ENCODE results near the gene DYNLRB1. TPM values are rescaled to one million over a fixed set of nuclear protein-coding genes. Genes with fewer than 3 reads are reported as not detected.

The DYNLRB1 gene
- total RNA-seq, 1 donor from 2014 or later: 208 TPM

DNA sequence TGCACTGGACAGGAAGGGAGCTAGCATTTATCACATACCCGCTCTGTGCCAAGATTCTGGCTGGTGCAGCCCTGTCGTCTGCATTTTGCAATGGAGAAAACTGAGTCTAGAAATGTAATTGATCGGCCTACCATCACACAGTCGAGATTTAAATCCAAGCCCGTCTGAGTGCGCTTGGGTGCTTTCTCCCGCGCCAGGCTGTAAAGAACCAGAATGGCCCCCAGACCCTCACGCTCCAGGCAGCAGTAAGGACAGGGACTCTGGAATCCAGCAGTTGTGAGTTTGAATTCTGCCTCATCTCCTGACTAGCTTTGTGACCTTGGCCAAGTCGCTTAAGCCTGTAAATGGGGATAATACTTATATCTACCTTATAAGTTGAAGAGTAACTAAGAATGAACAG, 10.8 kb downstream of the DYNLRB1 start:
- no peak for DNase-seq (ENCODE audit: low spot score, unreplicated experiment)
- Mint-ChIP-seq H3K27me3 (no peaks in the 10 kb centered on the region), H3K4me3 (ENCODE audit: low read depth) (no peak overlapping the region), H3K4me1 (ENCODE audit: low read depth) (peaks cover 17% of the 10 kb centered on the region), H3K27ac (peak overlapping the region; percentile 46), H3K9me3 (ENCODE audit: low read depth) (no peaks in the 10 kb centered on the region), H3K36me3 (ENCODE audit: insufficient read depth) (peaks cover 23% of the 10 kb centered on the region)
- TF ChIP-seq, protein P1, sequence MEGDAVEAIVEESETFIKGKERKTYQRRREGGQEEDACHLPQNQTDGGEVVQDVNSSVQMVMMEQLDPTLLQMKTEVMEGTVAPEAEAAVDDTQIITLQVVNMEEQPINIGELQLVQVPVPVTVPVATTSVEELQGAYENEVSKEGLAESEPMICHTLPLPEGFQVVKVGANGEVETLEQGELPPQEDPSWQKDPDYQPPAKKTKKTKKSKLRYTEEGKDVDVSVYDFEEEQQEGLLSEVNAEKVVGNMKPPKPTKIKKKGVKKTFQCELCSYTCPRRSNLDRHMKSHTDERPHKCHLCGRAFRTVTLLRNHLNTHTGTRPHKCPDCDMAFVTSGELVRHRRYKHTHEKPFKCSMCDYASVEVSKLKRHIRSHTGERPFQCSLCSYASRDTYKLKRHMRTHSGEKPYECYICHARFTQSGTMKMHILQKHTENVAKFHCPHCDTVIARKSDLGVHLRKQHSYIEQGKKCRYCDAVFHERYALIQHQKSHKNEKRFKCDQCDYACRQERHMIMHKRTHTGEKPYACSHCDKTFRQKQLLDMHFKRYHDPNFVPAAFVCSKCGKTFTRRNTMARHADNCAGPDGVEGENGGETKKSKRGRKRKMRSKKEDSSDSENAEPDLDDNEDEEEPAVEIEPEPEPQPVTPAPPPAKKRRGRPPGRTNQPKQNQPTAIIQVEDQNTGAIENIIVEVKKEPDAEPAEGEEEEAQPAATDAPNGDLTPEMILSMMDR (IDR thresholded peaks at IDR 0.05; ENCODE audit: unreplicated experiment): no peak

DNA sequence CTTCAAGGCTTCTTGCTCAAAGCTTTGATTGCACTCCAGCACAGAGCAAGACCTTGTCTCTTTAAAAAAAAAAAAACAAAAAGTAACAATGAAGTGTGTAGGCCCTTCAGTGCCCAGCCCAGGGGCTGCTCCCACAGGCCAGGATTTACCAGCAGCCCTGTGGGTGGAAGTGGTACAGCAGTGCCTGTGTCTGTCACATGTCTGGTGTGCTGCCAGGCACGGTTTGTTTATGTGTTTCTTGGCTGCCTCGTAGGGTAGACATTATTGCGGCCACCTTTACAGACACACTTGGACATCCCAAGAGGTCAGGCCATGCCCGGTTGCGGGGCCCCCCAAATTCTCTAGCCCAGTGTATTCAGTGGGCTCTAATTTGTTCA, 12.7 kb downstream of the DYNLRB1 start:
- Mint-ChIP-seq H3K27me3 (no peaks in the 10 kb centered on the region), H3K9me3 (ENCODE audit: low read depth) (no peaks in the 10 kb centered on the region), H3K4me1 (ENCODE audit: low read depth) (peaks cover 10% of the 10 kb centered on the region), H3K4me3 (ENCODE audit: low read depth) (no peak overlapping the region), H3K36me3 (ENCODE audit: insufficient read depth) (peaks cover 19% of the 10 kb centered on the region), H3K27ac (no peak overlapping the region)
- DNase-seq (ENCODE audit: low spot score, unreplicated experiment): no peak
- TF ChIP-seq, protein P1 (IDR thresholded peaks at IDR 0.05; ENCODE audit: unreplicated experiment): no peak

DNA sequence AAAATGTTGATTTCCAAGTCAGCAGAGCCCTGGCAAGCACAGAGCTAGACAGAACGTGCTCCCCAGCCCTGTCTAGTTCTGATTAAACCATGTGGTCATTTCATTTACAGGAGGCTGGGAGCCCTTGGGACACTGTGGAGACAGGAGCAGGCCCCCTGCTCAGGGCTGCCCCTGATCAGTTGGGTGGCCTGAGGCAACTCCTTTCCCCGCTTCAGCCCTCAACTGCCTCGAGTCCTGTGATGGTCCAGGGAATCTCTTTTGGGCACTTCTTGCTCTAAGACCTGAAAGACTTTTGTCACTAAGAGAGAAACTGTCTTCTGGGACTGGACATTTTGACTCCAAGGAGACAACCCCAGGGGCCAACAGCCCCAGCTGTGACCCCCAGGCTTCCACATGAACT, 13.5 kb downstream of the DYNLRB1 start:
- TF ChIP-seq, protein P1 (IDR thresholded peaks at IDR 0.05; ENCODE audit: unreplicated experiment): no peak
- Mint-ChIP-seq H3K27ac (peak overlapping the region; percentile 73), H3K4me3 (ENCODE audit: low read depth) (no peak overlapping the region), H3K27me3 (no peaks in the 10 kb centered on the region), H3K36me3 (ENCODE audit: insufficient read depth) (peaks cover 25% of the 10 kb centered on the region), H3K9me3 (ENCODE audit: low read depth) (no peaks in the 10 kb centered on the region), H3K4me1 (ENCODE audit: low read depth) (peaks cover 10% of the 10 kb centered on the region)
- DNase-seq (ENCODE audit: low spot score, unreplicated experiment): no peak

DNA sequence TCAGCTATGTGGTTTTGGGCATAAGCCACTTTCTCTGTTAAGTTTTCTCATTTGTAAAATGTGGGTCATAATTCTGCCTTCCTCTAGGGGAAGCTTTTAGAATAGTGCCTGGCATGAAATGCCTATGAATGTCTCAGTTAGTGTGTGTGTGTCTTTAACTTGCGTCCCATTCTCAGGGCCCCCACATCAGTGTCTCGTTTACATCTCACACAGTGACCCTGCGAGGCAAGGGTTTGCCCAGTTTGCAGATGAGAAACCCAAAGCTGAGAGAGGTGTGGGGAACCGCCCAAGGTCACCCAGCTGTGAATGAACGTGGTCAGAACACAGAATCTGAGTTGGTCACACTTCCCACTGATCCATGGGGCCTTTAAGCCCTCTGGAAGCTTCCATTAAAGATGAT, 14.1 kb downstream of the DYNLRB1 start:
- H3K27ac Mint-ChIP-seq: no peak overlapping the region

DNA sequence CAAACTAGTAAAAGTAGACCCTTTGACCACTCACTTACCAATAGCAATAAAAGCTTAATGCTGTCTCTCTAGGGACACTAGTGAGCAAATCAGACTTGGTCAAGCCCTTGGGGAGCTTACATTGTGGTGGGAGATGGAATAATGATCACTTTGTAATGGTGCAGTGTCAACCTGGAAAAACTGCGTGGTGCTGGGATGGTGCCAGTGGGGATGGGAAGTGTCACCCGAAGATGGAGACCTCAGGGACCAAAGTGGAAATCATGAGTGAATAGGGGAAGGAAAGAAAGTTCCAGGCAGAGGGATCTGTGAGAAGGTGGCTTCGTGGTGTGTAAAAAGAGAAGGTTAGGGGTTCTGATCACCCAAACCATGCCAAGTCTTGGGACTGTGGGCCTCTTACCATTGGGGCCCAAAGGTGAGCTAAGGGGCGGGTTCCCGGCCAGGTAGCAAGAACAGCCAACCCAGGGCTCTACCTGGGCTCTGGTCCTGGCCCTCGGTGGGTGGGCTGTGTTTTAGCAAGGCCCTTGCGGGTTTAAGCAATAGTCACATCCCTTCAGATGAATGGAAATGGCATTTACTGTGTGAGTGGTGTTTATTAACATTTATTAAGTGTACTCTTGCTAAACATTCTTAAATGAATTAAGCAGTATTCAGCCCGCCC, 15.5 kb downstream of the DYNLRB1 start:
- H3K9me3 Mint-ChIP-seq (ENCODE audit: low read depth): no peaks in the 10 kb centered on the region
- no peaks in the 10 kb centered on the region for H3K4me1 Mint-ChIP-seq (ENCODE audit: low read depth)
- TF ChIP-seq, protein P1 (IDR thresholded peaks at IDR 0.05; ENCODE audit: unreplicated experiment): no peak
- H3K27me3 Mint-ChIP-seq: no peaks in the 10 kb centered on the region
- DNase-seq (ENCODE audit: low spot score, unreplicated experiment): no peak
- peaks cover 33% of the 10 kb centered on the region for H3K36me3 Mint-ChIP-seq (ENCODE audit: insufficient read depth)
- no peak overlapping the region for H3K27ac Mint-ChIP-seq
- H3K4me3 Mint-ChIP-seq (ENCODE audit: low read depth): no peak overlapping the region

More for the DNA sequence above, 14.1 kb downstream of the DYNLRB1 start:
- DNase-seq (ENCODE audit: low spot score, unreplicated experiment): no peak
- H3K4me3 Mint-ChIP-seq (ENCODE audit: low read depth): no peak overlapping the region
- H3K4me1 Mint-ChIP-seq (ENCODE audit: low read depth): peaks cover 8% of the 10 kb centered on the region
- H3K27me3 Mint-ChIP-seq: no peaks in the 10 kb centered on the region
- no peaks in the 10 kb centered on the region for H3K9me3 Mint-ChIP-seq (ENCODE audit: low read depth)
- H3K36me3 Mint-ChIP-seq (ENCODE audit: insufficient read depth): peaks cover 28% of the 10 kb centered on the region
- TF ChIP-seq, protein P1 (IDR thresholded peaks at IDR 0.05; ENCODE audit: unreplicated experiment): no peak
